ENCODE data around the gene ZNF784. TPM values are rescaled to one million over a fixed set of nuclear protein-coding genes. Genes with fewer than 3 reads are reported as not detected.

The ZNF784 gene
- polyA plus RNA-seq, 2 of the 4 experiments (the other 2 are of a cell fraction): 3.5 to 6.6 TPM

- no peak for TF ChIP-seq FOXS1 (CRISPR knock-in tag; IDR thresholded peaks at IDR 0.05)
- no peak for TF ChIP-seq CEBPB (IDR thresholded peaks at IDR 0.05)
Observed at GRCh38 chr19:55673465-55673864, 49.1 kb upstream of the ZNF784 start (continued).

- H3K27ac ChIP-seq: no peak overlapping the region
- 89% methylated on average over 5 of the region's 5 CpGs for WGBS (ENCODE audit: missing lambda C conversion rate)
- DNase-seq (ENCODE audit: low read depth in 1 of 2, low spot score in 1 of 2): no peak
Observed at GRCh38 chr19:55672418-55672817, 48.1 kb upstream of the ZNF784 start.

GRCh38 chr19:55671054-55671378, 46.6 kb upstream of the ZNF784 start:
- H3K4me1 ChIP-seq: peaks cover 52% of the 10 kb centered on the region
- 44% methylated on average over 2 of the region's 2 CpGs for WGBS (ENCODE audit: missing lambda C conversion rate)
- no peak overlapping the region for H3K4me2 ChIP-seq
- peak overlapping the region in 1 of 2 experiments; percentile 42; a peak in 1 of 6 replicates for H3K27ac ChIP-seq
- ChIA-PET POLR2A (interaction anchor here (0.5 to 1.6 kb wide), 4 partner anchors 16 to 644 kb away, joined by 3 to 31 read pairs (median 5); partner anchors contain the start of genes FIZ1, U2AF2 and ZSCAN5A), CTCF (interaction anchor here (0.6 to 10.0 kb wide), 13 partner anchors 8 to 423 kb away, joined by 3 to 97 read pairs (median 6); partner anchors contain the start of genes CCDC106 and U2AF2)
- no peak for TF ChIP-seq RCOR1 (IDR thresholded peaks at IDR 0.05; ENCODE audit: low read depth, low read length)
- no peak for TF ChIP-seq TP53 (CRISPR knock-in tag; IDR thresholded peaks at IDR 0.05)
- no peak for TF ChIP-seq CTCF (IDR thresholded peaks at IDR 0.05)
- TF ChIP-seq KDM1A (IDR thresholded peaks at IDR 0.05; ENCODE audit: low read depth): no peak
- no peak for TF ChIP-seq ATOH8 (CRISPR knock-in tag; IDR thresholded peaks at IDR 0.05; ENCODE audit: low read depth)
- no peak for TF ChIP-seq RFX5 (IDR thresholded peaks at IDR 0.05)
- FAIRE-seq (no peak), DNase-seq (ENCODE audit: low read depth in 1 of 2, low spot score in 1 of 2) (no peak), ATAC-seq (no peak)
- H3K4me3 ChIP-seq: no peak overlapping the region
- no peaks in the 10 kb centered on the region for H3K9me3 ChIP-seq

More at GRCh38 chr19:55672418-55672817, 48.1 kb upstream of the ZNF784 start:
- Histone ChIP-seq H3K9me3 (no peaks in the 10 kb centered on the region), H3K4me3 (no peak overlapping the region), H3K4me1 (peaks cover 66% of the 10 kb centered on the region), H3K4me2 (no peak overlapping the region)
- ChIA-PET CTCF (interaction anchor here (0.7 to 10.0 kb wide), 8 partner anchors 9 to 468 kb away, joined by 3 to 97 read pairs (median 8); partner anchors contain the start of gene U2AF2), POLR2A (no interaction called here)
- no peak for ATAC-seq
- TF ChIP-seq ESRRA (IDR thresholded peaks at IDR 0.05; ENCODE audit: borderline replicate concordance, low read length) (no peak), ELK1 (IDR thresholded peaks at IDR 0.05; ENCODE audit: low read depth, low read length) (no peak), CEBPB (IDR thresholded peaks at IDR 0.05) (no peak), EHMT2 (IDR thresholded peaks at IDR 0.05; ENCODE audit: low read depth) (no peak), EP300 (IDR thresholded peaks at IDR 0.05) (no peak), MAFK (IDR thresholded peaks at IDR 0.05; ENCODE audit: partially characterized antibody) (no peak), FOSB (CRISPR knock-in tag; IDR thresholded peaks at IDR 0.05) (no peak), USF2 (IDR thresholded peaks at IDR 0.05) (no peak), CBX8 (IDR thresholded peaks at IDR 0.05) (no peak), HDAC2 (IDR thresholded peaks at IDR 0.05) (no peak), HES2 (IDR thresholded peaks at IDR 0.05) (no peak), FOXS1 (CRISPR knock-in tag; IDR thresholded peaks at IDR 0.05) (no peak), NFE2L2 (conservative IDR thresholded peaks at IDR 0.05; ENCODE audit: low read length) (no peak), RFX5 (IDR thresholded peaks at IDR 0.05) (no peak), TFCP2L1 (CRISPR knock-in tag; IDR thresholded peaks at IDR 0.05) (no peak), KDM5A (IDR thresholded peaks at IDR 0.05) (no peak), BHLHE40 (IDR thresholded peaks at IDR 0.05; ENCODE audit: low read depth, low read length) (no peak)
- no peak for FAIRE-seq

Measured in A549 (cell line).